ENCODE results near the gene ACO1.

The ACO1 gene

DNA sequence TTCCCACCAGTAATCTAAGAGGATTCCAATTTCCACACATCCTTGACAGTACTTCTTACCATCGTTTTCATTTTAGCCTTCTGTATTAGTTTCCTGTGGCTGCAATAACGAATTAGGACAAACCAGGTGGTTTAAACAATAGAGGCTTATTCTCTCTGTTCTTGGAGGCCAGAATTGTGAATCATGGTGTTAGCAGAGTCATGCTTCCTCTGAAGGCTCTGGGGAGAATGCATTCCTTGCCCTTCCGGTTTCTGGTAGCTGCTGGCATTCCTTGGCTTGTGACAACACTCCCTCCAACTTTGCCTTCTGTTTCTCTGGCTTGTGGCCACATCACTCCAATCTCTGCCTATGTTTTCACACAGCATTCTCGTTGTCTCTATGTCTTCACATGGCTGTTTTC, 118.0 kb downstream of the ACO1 start:
- no peak for DNase-seq

DNA sequence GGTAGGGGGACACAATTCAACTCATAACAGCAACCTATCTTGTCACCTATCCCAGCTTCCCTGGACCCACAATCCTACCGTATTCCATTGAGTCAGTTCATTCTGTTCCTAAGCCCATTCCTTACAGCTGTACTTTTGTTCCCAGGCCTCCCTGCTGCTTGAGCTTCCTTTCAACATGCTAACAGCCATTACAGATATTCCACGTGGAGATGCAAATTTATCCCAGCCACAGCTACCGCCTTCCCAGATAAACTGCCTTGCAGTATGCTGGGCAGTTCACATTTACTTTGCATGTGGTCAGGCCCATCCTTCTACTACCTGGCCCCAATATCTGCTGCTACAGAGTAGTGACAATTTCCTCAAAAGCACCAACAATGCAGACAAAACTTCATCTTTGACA, 118.6 kb downstream of the ACO1 start:
- no peak for DNase-seq

Measured in inflammatory macrophage (primary cell).